Liver (tissue), 9 donors: Measurements from ENCODE around the gene SZT2. TPM values are rescaled to one million over a fixed set of nuclear protein-coding genes. Genes with fewer than 3 reads are reported as not detected.

Source experiments
- DNase-seq: peaks from one replicate; pipeline ENCODE4 v3.0.0-alpha.2; 2017; ENCODE audit warnings: low spot score
- H3K27ac ChIP-seq, 2 donors: one replicate each; pipeline ENCODE4 v1.7.0; 2013; ENCODE audit warnings: inconsistent platforms in 2 of 2, low read length in 2 of 2, control low read depth in 1 of 2, low read depth in 1 of 2, mild to moderate bottlenecking in 1 of 2
- H3K27me3 ChIP-seq, 4 donors: one replicate each; pipeline versions ENCODE4 v1.6.1 to v1.7.0; 2013; ENCODE audit warnings: low read length in 3 of 4, inconsistent platforms in 1 of 4, mild to moderate bottlenecking in 1 of 4, moderate library complexity in 1 of 4; ENCODE audit not compliant: control insufficient read depth in 4 of 4, insufficient read depth in 4 of 4
- H3K36me3 ChIP-seq, 4 donors: one replicate each; pipeline versions ENCODE4 v1.6.1 to v1.7.0; 2013; ENCODE audit warnings: low read length in 3 of 4, mild to moderate bottlenecking in 3 of 4, low read depth in 1 of 4, moderate library complexity in 1 of 4; ENCODE audit not compliant: control insufficient read depth in 4 of 4, insufficient read depth in 3 of 4
- H3K4me1 ChIP-seq, 4 donors: one replicate each; pipeline versions ENCODE4 v1.6.1 to v1.7.0; 2013; ENCODE audit warnings: low read length in 3 of 4, mild to moderate bottlenecking in 3 of 4, moderate library complexity in 1 of 4; ENCODE audit not compliant: control insufficient read depth in 4 of 4, insufficient read depth in 4 of 4
- H3K4me3 ChIP-seq, 3 donors: one replicate each; pipeline versions ENCODE4 v1.6.1 to v1.7.0; 2013; ENCODE audit warnings: low read length in 3 of 3, control low read depth in 1 of 3, low read depth in 1 of 3, mild to moderate bottlenecking in 1 of 3
- H3K9ac ChIP-seq, 2 donors: one replicate each; pipeline ENCODE4 v1.7.0; 2013; ENCODE audit warnings: low read length in 2 of 2, mild to moderate bottlenecking in 2 of 2, moderate library complexity in 2 of 2, control low read depth in 1 of 2, low read depth in 1 of 2
- H3K9me3 ChIP-seq, 4 donors: one replicate each; pipeline versions ENCODE4 v1.6.1 to v1.7.0; 2013; ENCODE audit warnings: low read length in 3 of 4; ENCODE audit not compliant: control insufficient read depth in 4 of 4
- CTCF ChIP-seq: fragments of 150-350 bp; IDR thresholded peaks from 2 replicates; pipeline ENCODE4 v1.5.1; 2017; ENCODE audit warnings: improper control_type of control experiment, low read depth, low read length; ENCODE audit not compliant: missing input control
- EGR1 ChIP-seq, 2 donors: IDR thresholded peaks; 2 replicates each; pipeline ENCODE4 v1.6.1; 2016 to 2018; ENCODE audit warnings: antibody characterized with exemption in 2 of 2, low read depth in 2 of 2
- FOXA1 ChIP-seq: IDR thresholded peaks from 2 replicates; pipeline ENCODE4 v1.6.1; 2016; ENCODE audit warnings: antibody characterized with exemption
- FOXA2 ChIP-seq: IDR thresholded peaks from 2 replicates; pipeline ENCODE4 v1.6.1; 2016; ENCODE audit warnings: antibody characterized with exemption
- GABPA ChIP-seq, 2 donors: IDR thresholded peaks in 1 of 2; conservative IDR thresholded peaks in 1 of 2; 2 replicates each; pipeline ENCODE4 v1.6.1; 2016; ENCODE audit warnings: antibody characterized with exemption in 2 of 2, mild to moderate bottlenecking in 1 of 2, moderate library complexity in 1 of 2
- HNF4A ChIP-seq, 2 donors: conservative IDR thresholded peaks; 2 replicates each; pipeline ENCODE4 v1.6.1; 2016; ENCODE audit warnings: antibody characterized with exemption in 2 of 2, mild to moderate bottlenecking in 2 of 2
- HNF4G ChIP-seq: IDR thresholded peaks from 2 replicates; pipeline ENCODE4 v1.6.1; 2016; ENCODE audit warnings: antibody characterized with exemption
- JUND ChIP-seq, 2 donors: IDR thresholded peaks; 2 replicates each; pipeline ENCODE4 v1.6.1; 2016; ENCODE audit warnings: antibody characterized with exemption in 2 of 2
- MAX ChIP-seq: IDR thresholded peaks from 2 replicates; pipeline ENCODE4 v1.6.1; 2016; ENCODE audit warnings: antibody characterized with exemption
- NR2F2 ChIP-seq: IDR thresholded peaks from 2 replicates; pipeline ENCODE4 v1.6.1; 2016; ENCODE audit warnings: antibody characterized with exemption
- RAD21 ChIP-seq, 2 donors: IDR thresholded peaks; 2 replicates each; pipeline ENCODE4 v1.6.1; 2016; ENCODE audit warnings: antibody characterized with exemption in 2 of 2, mild to moderate bottlenecking in 2 of 2
- REST ChIP-seq: IDR thresholded peaks from 2 replicates; pipeline ENCODE4 v1.6.1; 2016; ENCODE audit warnings: antibody characterized with exemption, mild to moderate bottlenecking
- RXRA ChIP-seq, 2 donors: IDR thresholded peaks; 2 replicates each; pipeline ENCODE4 v1.6.1; 2017 to 2018; ENCODE audit warnings: antibody characterized with exemption in 2 of 2, mild to moderate bottlenecking in 1 of 2
- SP1 ChIP-seq: IDR thresholded peaks from 2 replicates; pipeline ENCODE4 v1.6.1; 2018; ENCODE audit warnings: antibody characterized with exemption, mild to moderate bottlenecking
- TAF1 ChIP-seq: conservative IDR thresholded peaks from 2 replicates; pipeline ENCODE4 v1.6.1; 2016; ENCODE audit warnings: antibody characterized with exemption, mild to moderate bottlenecking
- YY1 ChIP-seq: IDR thresholded peaks from 2 replicates; pipeline ENCODE4 v1.6.1; 2016; ENCODE audit warnings: antibody characterized with exemption, mild to moderate bottlenecking
- ZBTB33 ChIP-seq: IDR thresholded peaks from 2 replicates; pipeline ENCODE4 v1.6.1; 2016; ENCODE audit warnings: antibody characterized with exemption
- whole genome bisulfite sequencing: extraction: QIAGEN DNeasy Blood & Tissue Kit; methylation state at CpG from one replicate; pipeline ENCODE4 v1.1.7; 2013; 5-methylcytosine and 5-hydroxymethylcytosine counted together
- polyA plus RNA-seq, 2 donors: library from polyadenylated mRNA; stranded (reverse) in 1 of 2; unstranded in 1 of 2; fragments of 200-250 nt in 1 of 2; fragments of >200 nt in 1 of 2; fragmentation: Nextera tagmentation in 1 of 2; extraction: Ambion mirVana in 1 of 2; gene quantifications; one replicate each; pipeline versions ENCODE4 v1.2.1 to v1.2.3, GENCODE V29; 2013 to 2015
- total RNA-seq, 2 donors: library from RNA; depleted of rRNA; stranded (reverse); fragments of >200 nt; gene quantifications; one replicate each; pipeline ENCODE4 v1.2.3, GENCODE V29; 2014
- donor health status: healthy.
- donor health status: healthy.
- donor health status: healthy.
- donor health status: healthy.
- donor health status: healthy.

The SZT2 gene
- total and polyA plus RNA-seq, 4 donors = 4.8 to 31.0 (median 11.9) TPM

- Histone ChIP-seq H3K4me3 (no peak overlapping the region), H3K9ac (no peak overlapping the region), H3K27me3 (no peaks in the 10 kb centered on the region), H3K27ac (no peak overlapping the region), H3K4me1 (no peaks in the 10 kb centered on the region), H3K9me3 (no peaks in the 10 kb centered on the region), H3K36me3 (peaks cover 6 to 42% (median 16%) of the 10 kb centered on the region in 4 donors)
- TF ChIP-seq MAX (no peak), YY1 (no peak), JUND (IDR thresholded peaks at IDR 0.05) (no peak), HNF4A (conservative IDR thresholded peaks at IDR 0.05) (no peak), TAF1 (no peak), CTCF (no peak), HNF4G (no peak), RAD21 (IDR thresholded peaks at IDR 0.05) (no peak), NR2F2 (no peak), FOXA2 (no peak), FOXA1 (no peak), ZBTB33 (no peak), SP1 (no peak), REST (no peak)
- 97% methylated on average over 6 of the region's 6 CpGs for WGBS
- no peak for DNase-seq
Observed at GRCh38 chr1:43404353-43404752, 14.7 kb downstream of the SZT2 start.

- H3K27ac ChIP-seq = no peak overlapping the region
Observed at GRCh38 chr1:43405219-43405875, 15.6 kb downstream of the SZT2 start.

More at GRCh38 chr1:43405219-43405875, 15.6 kb downstream of the SZT2 start:
- no peaks in the 10 kb centered on the region for H3K9me3 ChIP-seq
- no peak overlapping the region for H3K9ac ChIP-seq
- 79% methylated on average over 6 of the region's 6 CpGs for WGBS
- H3K4me3 ChIP-seq = no peak overlapping the region
- no peak for DNase-seq
- no peaks in the 10 kb centered on the region for H3K27me3 ChIP-seq
- peaks cover 6 to 44% (median 16%) of the 10 kb centered on the region in 4 donors for H3K36me3 ChIP-seq
- TF ChIP-seq RXRA (IDR thresholded peaks at IDR 0.05) (no peak), RAD21 (IDR thresholded peaks at IDR 0.05) (no peak), HNF4G (no peak), TAF1 (no peak), HNF4A (conservative IDR thresholded peaks at IDR 0.05) (no peak), SP1 (no peak), CTCF (no peak), MAX (no peak), ZBTB33 (no peak), NR2F2 (no peak), EGR1 (IDR thresholded peaks at IDR 0.05; ENCODE audit: low read depth in 2 of 2) (no peak), GABPA (IDR thresholded peaks at IDR 0.05 in 1 of 2, conservative IDR thresholded peaks at IDR 0.05 in 1 of 2) (no peak)
- H3K4me1 ChIP-seq = no peaks in the 10 kb centered on the region
